ENCODE measurements around the gene HIF3A.

The HIF3A gene

DNA sequence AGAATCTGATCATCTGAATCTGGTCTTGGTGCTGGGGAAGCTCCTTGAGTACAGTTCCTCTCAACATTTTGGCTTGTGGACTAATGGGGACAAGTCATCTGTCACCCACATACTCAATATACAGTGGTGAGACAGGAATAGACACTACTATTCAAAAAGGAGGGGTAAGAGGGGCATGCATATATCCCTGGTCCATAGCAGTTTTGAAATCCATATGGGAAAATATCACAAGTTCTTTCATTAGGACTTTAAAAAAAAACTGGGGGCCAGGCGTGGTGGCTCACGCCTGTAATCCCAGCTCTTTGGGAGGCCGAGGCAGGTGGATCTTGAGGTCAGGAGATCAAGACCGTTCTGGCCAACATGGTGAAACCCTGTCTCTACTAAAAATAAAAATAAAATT lies 29.8 kb downstream of the HIF3A start:
- no peak for DNase-seq (ENCODE audit: low read depth in 2 of 3, low spot score in 2 of 3)

DNA sequence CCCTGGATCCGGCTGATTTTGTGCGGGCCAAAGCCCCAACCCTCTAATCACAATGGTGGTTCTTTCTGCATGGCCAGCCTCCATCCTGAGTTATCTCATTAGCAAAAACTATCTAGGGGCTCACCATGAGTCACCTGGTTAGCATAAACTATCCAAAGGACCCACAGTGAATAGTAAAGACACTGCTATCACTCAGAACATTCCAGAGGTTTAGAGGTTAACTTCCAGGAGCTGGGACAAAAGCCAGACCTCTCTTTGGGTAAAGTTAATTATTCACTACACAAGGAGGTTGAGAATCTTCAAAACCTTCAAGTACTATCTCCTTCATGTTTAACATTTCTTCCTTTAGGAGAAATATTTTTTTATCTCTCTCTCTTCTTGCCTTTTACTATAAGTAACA lies 31.2 kb downstream of the HIF3A start:
- no peak for DNase-seq (ENCODE audit: low read depth in 2 of 3, low spot score in 2 of 3)

DNA sequence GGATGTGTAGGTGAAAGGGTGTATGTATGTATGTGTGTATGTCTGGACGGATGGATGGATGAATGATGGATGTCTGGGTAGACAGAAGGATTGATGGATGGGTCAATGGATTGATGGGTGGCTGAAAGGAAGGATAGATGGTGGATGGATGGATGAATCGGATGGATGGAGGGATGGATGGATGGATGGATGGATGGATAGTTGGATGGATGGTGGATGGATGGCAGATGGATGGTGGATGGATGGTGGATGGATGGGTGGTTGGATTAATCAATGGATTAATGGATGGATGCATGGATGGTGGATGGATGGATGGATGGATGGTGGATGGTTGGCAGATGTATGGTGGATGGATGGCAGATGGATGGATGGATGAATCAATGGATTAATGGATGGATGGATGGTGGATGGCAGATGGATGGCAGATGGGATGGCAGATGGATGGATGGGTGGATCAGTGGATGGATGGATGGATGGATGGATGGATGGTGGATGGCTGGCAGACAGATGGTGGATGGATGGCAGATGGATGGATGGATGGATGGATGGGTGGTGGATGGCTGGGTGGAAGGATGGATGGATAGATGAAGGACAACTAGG lies 33.6 kb downstream of the HIF3A start:
- DNase-seq (ENCODE audit: low read depth in 2 of 3, low spot score in 2 of 3) = no peak

GRCh38 chr19:46337487-46337886 lies 40.6 kb downstream of the HIF3A start:
- DNase-seq (ENCODE audit: low read depth in 2 of 3, low spot score in 2 of 3) = no peak

- DNase-seq (ENCODE audit: low read depth in 2 of 3, low spot score in 2 of 3) = no peak
Observed at GRCh38 chr19:46339446-46339845, 42.6 kb downstream of the HIF3A start.

DNA sequence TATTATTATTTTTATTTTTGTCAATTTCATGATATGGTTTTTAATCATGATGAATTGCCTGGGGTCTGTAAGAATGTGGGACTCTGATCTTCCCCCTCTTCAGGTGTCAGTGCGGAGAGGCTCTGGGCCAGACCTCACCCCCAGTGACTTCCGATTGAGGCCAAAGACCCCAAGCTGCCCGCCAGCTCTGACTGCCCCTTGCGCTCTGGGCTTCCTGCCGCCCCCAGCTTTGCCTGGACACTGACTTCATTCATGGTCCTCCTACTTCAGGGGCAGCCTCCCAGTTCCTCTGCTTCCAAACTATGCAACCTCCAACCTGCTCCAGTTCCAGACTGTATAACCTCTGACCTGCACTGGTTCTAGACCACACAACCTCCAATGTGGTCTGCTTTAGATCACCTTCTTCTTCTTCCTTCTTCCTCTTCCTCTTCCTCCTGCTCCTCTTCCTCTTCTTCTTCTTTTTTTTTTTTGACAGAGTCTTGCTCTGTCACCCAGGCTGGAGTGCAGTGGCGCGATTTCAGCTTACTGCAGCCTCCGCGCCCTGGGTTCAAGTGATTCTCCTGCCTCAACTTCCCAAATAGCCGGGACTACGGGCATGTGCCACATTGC lies 43.3 kb downstream of the HIF3A start:
- no peak for DNase-seq (ENCODE audit: low read depth in 2 of 3, low spot score in 2 of 3)

DNA sequence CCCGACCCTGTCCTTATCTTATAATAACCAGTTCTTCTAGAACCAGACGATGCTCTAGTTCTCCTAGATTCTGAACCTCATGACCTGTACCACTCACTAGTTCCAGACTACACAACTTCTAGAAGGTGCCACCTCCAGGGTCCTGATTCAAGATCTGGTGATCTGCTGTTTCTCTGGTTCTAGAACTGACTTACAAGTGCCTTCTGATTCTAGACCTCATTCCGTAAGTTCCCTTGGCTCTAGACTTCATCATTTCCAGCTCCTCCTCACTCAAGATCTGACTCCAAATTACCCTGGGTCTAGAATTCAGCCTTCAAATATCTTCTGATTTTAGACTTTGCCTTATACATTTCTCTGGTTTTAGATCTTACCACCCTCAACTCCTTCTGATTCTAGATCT lies 45.1 kb downstream of the HIF3A start:
- no peak for DNase-seq (ENCODE audit: low read depth in 2 of 3, low spot score in 2 of 3)

- DNase-seq (ENCODE audit: low read depth in 2 of 3, low spot score in 2 of 3) = no peak
Observed at GRCh38 chr19:46344363-46344762, 47.5 kb downstream of the HIF3A start.

GRCh38 chr19:46345157-46345556 lies 48.3 kb downstream of the HIF3A start:
- DNase-seq (ENCODE audit: low read depth in 2 of 3, low spot score in 2 of 3) = no peak

- peak; percentile 65 to 83 (median 70) for DNase-seq (ENCODE audit: low read depth in 2 of 3, low spot score in 2 of 3)
Observed at GRCh38 chr19:46346821-46347571, 50.2 kb downstream of the HIF3A start, which contains the start of gene PPP5C. TSS of gene PPP5C (plus strand) at chr19:46347087. CDS start at chr19:46347097, 10 bp downstream.

DNA sequence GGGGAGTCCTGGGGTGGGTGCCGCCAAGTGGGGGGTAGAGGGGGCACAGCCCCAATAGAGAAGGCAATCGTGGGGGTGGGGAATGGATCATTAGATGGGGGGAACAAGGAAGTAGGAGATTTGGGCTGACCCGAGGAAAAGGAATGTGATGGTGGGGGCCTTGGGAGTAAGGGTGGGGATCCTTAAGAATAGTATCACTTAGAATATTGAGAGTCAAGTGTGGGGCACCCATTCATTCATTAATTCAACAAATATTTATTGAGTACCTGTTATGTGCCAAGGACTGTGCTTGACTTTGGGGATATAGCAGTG lies 50.7 kb downstream of the HIF3A start:
- no peak for DNase-seq (ENCODE audit: low read depth in 2 of 3, low spot score in 2 of 3)

GRCh38 chr19:46347985-46348384 lies 51.1 kb downstream of the HIF3A start:
- no peak for DNase-seq (ENCODE audit: low read depth in 2 of 3, low spot score in 2 of 3)

GRCh38 chr19:46349311-46349993 lies 52.6 kb downstream of the HIF3A start:
- DNase-seq (ENCODE audit: low read depth in 2 of 3, low spot score in 2 of 3) = no peak

DNA sequence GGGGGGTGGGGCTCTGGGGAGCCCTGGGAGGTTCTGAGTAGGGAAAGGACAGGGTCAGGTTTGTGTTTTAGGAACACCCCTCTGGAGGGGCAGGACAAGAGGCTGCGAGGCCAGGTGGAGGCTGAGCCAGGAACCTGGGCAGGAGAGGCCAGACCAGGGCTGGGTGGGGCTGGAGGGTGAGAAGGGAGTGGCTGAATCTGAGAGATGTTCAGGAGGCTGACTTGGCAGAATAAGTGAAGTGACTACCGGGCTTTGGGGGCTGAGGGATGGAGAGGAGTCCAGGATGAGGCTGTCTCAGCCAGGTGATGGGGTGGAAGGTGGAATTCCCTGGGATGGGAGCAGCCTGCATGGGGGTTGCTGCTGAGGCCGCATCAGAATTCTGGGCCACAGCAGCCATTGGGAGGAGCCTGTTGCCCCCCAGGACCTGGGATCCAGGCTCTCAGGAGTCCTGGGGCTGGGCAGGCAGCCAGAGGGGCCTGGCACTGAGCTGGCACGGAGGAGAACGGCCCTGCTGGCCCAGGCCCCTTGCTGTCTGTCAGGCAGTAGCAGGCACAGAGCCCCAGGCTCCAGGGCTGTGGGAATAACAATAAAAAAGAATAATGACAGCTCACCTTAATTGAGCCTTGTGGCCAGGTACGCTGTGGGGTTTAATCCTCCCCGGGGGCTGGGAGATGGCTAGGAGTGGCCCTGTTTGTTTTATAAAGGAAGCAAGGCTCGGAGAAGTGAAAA lies 53.4 kb downstream of the HIF3A start:
- DNase-seq (ENCODE audit: low read depth in 2 of 3, low spot score in 2 of 3) = peak in 1 of 3 experiments; percentile 13

GRCh38 chr19:46350758-46351159 lies 53.9 kb downstream of the HIF3A start:
- no peak for DNase-seq (ENCODE audit: low read depth in 2 of 3, low spot score in 2 of 3)

- no peak for DNase-seq (ENCODE audit: low read depth in 2 of 3, low spot score in 2 of 3)
Observed at GRCh38 chr19:46351241-46352041, 54.6 kb downstream of the HIF3A start.

DNA sequence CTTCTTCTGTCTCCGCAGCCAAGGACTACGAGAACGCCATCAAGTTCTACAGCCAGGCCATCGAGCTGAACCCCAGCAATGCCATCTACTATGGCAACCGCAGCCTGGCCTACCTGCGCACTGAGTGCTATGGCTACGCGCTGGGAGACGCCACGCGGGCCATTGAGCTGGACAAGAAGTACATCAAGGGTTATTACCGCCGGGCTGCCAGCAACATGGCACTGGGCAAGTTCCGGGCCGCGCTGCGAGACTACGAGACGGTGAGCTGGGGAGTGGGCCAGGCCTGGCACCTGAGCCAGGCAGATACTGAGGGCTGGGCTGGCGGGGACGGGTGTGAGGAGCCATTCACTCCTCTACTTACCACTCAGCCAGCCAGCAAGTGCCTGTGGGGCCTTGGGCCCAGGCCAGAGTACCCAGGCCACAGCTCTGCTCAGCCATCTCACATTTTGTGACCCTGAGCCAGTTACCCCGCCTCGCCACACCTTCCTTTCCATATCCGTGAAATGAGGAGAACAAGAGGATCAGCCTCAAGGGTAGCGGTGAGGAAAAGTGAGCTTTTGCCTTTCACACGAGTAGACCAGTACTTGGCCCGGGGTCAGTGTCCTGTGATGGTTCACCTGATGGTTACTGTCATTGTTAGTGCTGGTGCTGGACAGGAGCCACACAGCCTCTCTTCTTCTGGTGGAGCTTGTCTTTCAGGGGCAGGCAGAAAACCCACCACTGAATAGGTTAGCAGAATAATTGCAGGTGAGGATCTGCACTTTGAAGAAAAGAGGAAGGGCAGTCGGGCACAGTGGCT lies 57.1 kb downstream of the HIF3A start:
- no peak for DNase-seq (ENCODE audit: low read depth in 2 of 3, low spot score in 2 of 3)

GRCh38 chr19:46355234-46356148 lies 58.6 kb downstream of the HIF3A start:
- no peak for DNase-seq (ENCODE audit: low read depth in 2 of 3, low spot score in 2 of 3)

Measured in activated CD8-positive, alpha-beta memory T cell treated with anti-CD3 and anti-CD28 coated beads for 48 hours (primary cell).